Neural crest cell (in vitro differentiated cells): ENCODE data around the gene DUS4L. TPM values are rescaled to one million over a fixed set of nuclear protein-coding genes. Genes with fewer than 3 reads are reported as not detected.

Experiments
- DNase-seq: peaks from one replicate; pipeline ENCODE4 v3.0.0; 2021; ENCODE audit warnings: low read depth, mixed read lengths, low spot score
- H3K27ac Mint-ChIP-seq: one replicate; pipeline ENCODE4 v1.8.0; 2021; ENCODE audit warnings: mild to moderate bottlenecking, mixed read lengths; ENCODE audit not compliant: unreplicated experiment
- H3K27me3 Mint-ChIP-seq: 2 replicates; pipeline ENCODE4 v1.8.0; 2021; ENCODE audit warnings: low read depth, mild to moderate bottlenecking, mixed read lengths
- H3K36me3 Mint-ChIP-seq: 2 replicates; pipeline ENCODE4 v1.8.0; 2021; ENCODE audit warnings: low read depth, mild to moderate bottlenecking, mixed read lengths
- H3K4me1 Mint-ChIP-seq: 2 replicates; pipeline ENCODE4 v1.8.0; 2021; ENCODE audit warnings: mixed read lengths
- H3K4me3 Mint-ChIP-seq: one replicate; pipeline ENCODE4 v1.8.0; 2021; ENCODE audit warnings: mild to moderate bottlenecking, mixed read lengths
- H3K9me3 Mint-ChIP-seq: 2 replicates; pipeline ENCODE4 v1.8.0; 2021; ENCODE audit warnings: mixed read lengths
- CTCF ChIP-seq: fragments of 200-600 bp; sonication (generic); conservative IDR thresholded peaks from 2 replicates; pipeline ENCODE4 v1.5.0; 2021; ENCODE audit warnings: antibody characterized with exemption, mild to moderate bottlenecking
- total RNA-seq: library from RNA; stranded (reverse); gene quantifications from 2 replicates; pipeline ENCODE4 v1.2.1, GENCODE V29; 2021

Gene DUS4L
- total RNA-seq, 1 donor from 2014 or later, result 13.2 TPM

GRCh38 chr7:107555893-107556292 lies 7.9 kb upstream of the DUS4L start:
- Mint-ChIP-seq H3K27ac (no peak overlapping the region), H3K9me3 (no peaks in the 10 kb centered on the region), H3K4me3 (no peak overlapping the region), H3K4me1 (peaks cover 3% of the 10 kb centered on the region), H3K36me3 (no peaks in the 10 kb centered on the region), H3K27me3 (no peaks in the 10 kb centered on the region)
- no peak for TF ChIP-seq CTCF
- DNase-seq, result no peak

GRCh38 chr7:107559864-107560263 lies 3.9 kb upstream of the DUS4L start:
- no peak for DNase-seq
- Mint-ChIP-seq H3K27me3 (no peaks in the 10 kb centered on the region), H3K27ac (no peak overlapping the region), H3K36me3 (no peaks in the 10 kb centered on the region), H3K4me1 (peaks cover 33% of the 10 kb centered on the region), H3K9me3 (no peaks in the 10 kb centered on the region), H3K4me3 (no peak overlapping the region)
- TF ChIP-seq CTCF, result no peak

- no peak for TF ChIP-seq CTCF
- Mint-ChIP-seq H3K4me1 (peaks cover 39% of the 10 kb centered on the region), H3K36me3 (no peaks in the 10 kb centered on the region), H3K4me3 (peak overlapping the region; percentile 86), H3K27ac (no peak overlapping the region), H3K9me3 (no peaks in the 10 kb centered on the region), H3K27me3 (no peaks in the 10 kb centered on the region)
- no peak for DNase-seq
Observed at GRCh38 chr7:107560898-107561516, 2.8 kb upstream of the DUS4L start.

GRCh38 chr7:107563081-107563774 lies 543 bp upstream of the DUS4L start:
- Mint-ChIP-seq H3K36me3 (no peaks in the 10 kb centered on the region), H3K27me3 (no peaks in the 10 kb centered on the region), H3K27ac (peak overlapping the region; percentile 96), H3K9me3 (no peaks in the 10 kb centered on the region), H3K4me1 (peaks cover 41% of the 10 kb centered on the region), H3K4me3 (peak overlapping the region; percentile 86)
- TF ChIP-seq CTCF, result no peak
- no peak for DNase-seq

GRCh38 chr7:107564553-107565298 lies 955 bp downstream of the DUS4L start:
- peak overlapping the region; percentile 86 for H3K4me3 Mint-ChIP-seq

More at GRCh38 chr7:107564553-107565298, 955 bp downstream of the DUS4L start:
- H3K4me1 Mint-ChIP-seq, result peaks cover 41% of the 10 kb centered on the region
- no peaks in the 10 kb centered on the region for H3K9me3 Mint-ChIP-seq
- H3K27ac Mint-ChIP-seq, result peak overlapping the region; percentile 12
- no peaks in the 10 kb centered on the region for H3K36me3 Mint-ChIP-seq
- no peak for TF ChIP-seq CTCF
- H3K27me3 Mint-ChIP-seq, result no peaks in the 10 kb centered on the region
- no peak for DNase-seq
